Endothelial cell (in vitro differentiated cells): ENCODE measurements around the gene CFAP46. TPM values are rescaled to one million over a fixed set of nuclear protein-coding genes. Genes with fewer than 3 reads are reported as not detected.

Experiments
- DNase-seq: peaks from one replicate; pipeline ENCODE4 v3.0.0; 2021; ENCODE audit warnings: low spot score
- H3K27ac Mint-ChIP-seq: one replicate; pipeline ENCODE4 v1.8.0; 2021; ENCODE audit warnings: mixed read lengths, inconsistent platforms; ENCODE audit not compliant: unreplicated experiment
- H3K27me3 Mint-ChIP-seq: one replicate; pipeline ENCODE4 v1.8.0; 2021; ENCODE audit warnings: mild to moderate bottlenecking, moderate library complexity, mixed read lengths, inconsistent platforms; ENCODE audit not compliant: unreplicated experiment
- H3K36me3 Mint-ChIP-seq: one replicate; pipeline ENCODE4 v1.8.0; 2021; ENCODE audit warnings: mild to moderate bottlenecking, low read depth, mixed read lengths, inconsistent platforms; ENCODE audit not compliant: unreplicated experiment
- H3K4me1 Mint-ChIP-seq: one replicate; pipeline ENCODE4 v1.8.0; 2021; ENCODE audit warnings: mild to moderate bottlenecking, mixed read lengths, inconsistent platforms; ENCODE audit not compliant: unreplicated experiment
- H3K4me3 Mint-ChIP-seq: one replicate; pipeline ENCODE4 v1.8.0; 2021; ENCODE audit warnings: mild to moderate bottlenecking, mixed read lengths, inconsistent platforms; ENCODE audit not compliant: unreplicated experiment
- H3K9me3 Mint-ChIP-seq: one replicate; pipeline ENCODE4 v1.8.0; 2021; ENCODE audit warnings: mixed read lengths, inconsistent platforms; ENCODE audit not compliant: unreplicated experiment
- CTCF ChIP-seq: fragments of 200-600 bp; sonication (generic); IDR thresholded peaks from one replicate; pipeline ENCODE4 v1.5.0; 2021; ENCODE audit warnings: antibody characterized with exemption; ENCODE audit not compliant: unreplicated experiment
- total RNA-seq: library from RNA; stranded (reverse); fragmentation: NEBNext Ultra II Directional; extraction: Animal tissue kit (Norgen Biotek cat#: 25700); gene quantifications from one replicate; pipeline ENCODE4 v1.2.1, GENCODE V29; 2021; ENCODE audit not compliant: unreplicated experiment

Gene CFAP46
- total RNA-seq, 1 donor from 2014 or later = 0.95 TPM

- DNase-seq = no peak
- Mint-ChIP-seq H3K36me3 (no peaks in the 10 kb centered on the region), H3K27me3 (no peaks in the 10 kb centered on the region), H3K4me3 (no peak overlapping the region), H3K27ac (no peak overlapping the region), H3K4me1 (peaks cover 3% of the 10 kb centered on the region), H3K9me3 (no peaks in the 10 kb centered on the region)
- no peak for TF ChIP-seq CTCF
These were observed 60.1 kb downstream of the CFAP46 start for GRCh38 chr10:132882069-132882951.

- no peaks in the 10 kb centered on the region for H3K9me3 Mint-ChIP-seq
- no peak for TF ChIP-seq CTCF
- H3K4me1 Mint-ChIP-seq = peaks cover 3% of the 10 kb centered on the region
- H3K36me3 Mint-ChIP-seq = no peaks in the 10 kb centered on the region
- DNase-seq = no peak
- no peak overlapping the region for H3K4me3 Mint-ChIP-seq
- no peaks in the 10 kb centered on the region for H3K27me3 Mint-ChIP-seq
- no peak overlapping the region for H3K27ac Mint-ChIP-seq
These were observed 61.0 kb downstream of the CFAP46 start for GRCh38 chr10:132881186-132881920.

GRCh38 chr10:132880128-132880981 lies 62.0 kb downstream of the CFAP46 start:
- Mint-ChIP-seq H3K4me1 (peaks cover 3% of the 10 kb centered on the region), H3K27ac (no peak overlapping the region), H3K9me3 (no peaks in the 10 kb centered on the region), H3K36me3 (peaks cover 1% of the 10 kb centered on the region), H3K27me3 (no peaks in the 10 kb centered on the region), H3K4me3 (no peak overlapping the region)
- DNase-seq = no peak
- TF ChIP-seq CTCF = no peak

- no peak for TF ChIP-seq CTCF
- H3K36me3 Mint-ChIP-seq = peaks cover 4% of the 10 kb centered on the region
- no peaks in the 10 kb centered on the region for H3K27me3 Mint-ChIP-seq
- H3K9me3 Mint-ChIP-seq = no peaks in the 10 kb centered on the region
- no peak for DNase-seq
- no peak overlapping the region for H3K27ac Mint-ChIP-seq
- no peak overlapping the region for H3K4me3 Mint-ChIP-seq
- H3K4me1 Mint-ChIP-seq = peaks cover 3% of the 10 kb centered on the region
These were observed 62.8 kb downstream of the CFAP46 start for GRCh38 chr10:132879408-132880127.
